T-helper 1 cell treated with Interleukin-12 subunit alpha and Interleukin-12 subunit beta and Interleukin-4 antibody, amounts not matched to agents 30 ng/mL and 1 ng/mL, for 36 hours (primary cell): Measurements from ENCODE around the gene CXCL10. TPM values are rescaled to one million over a fixed set of nuclear protein-coding genes. Genes with fewer than 3 reads are reported as not detected.
"Not testable (repeated sequence)": the region's sequence is repeated elsewhere in the genome, so short reads cannot be mapped to it uniquely, and the experiment has no call there.

Source experiments
- intact Hi-C: fragments of 100-400 bp; cut with micrococcal nuclease; formaldehyde crosslinking; loops from one replicate; pipeline ENCODE4 v1.15.1; 2024
- total RNA-seq: library from RNA; stranded (reverse); gene quantifications from 2 replicates; pipeline ENCODE4 v1.2.3, GENCODE V29; 2022

Gene CXCL10
- total RNA-seq = 9.8 and 10.5 TPM in 2 replicates

- intact Hi-C loops = loop anchor here (1.0 to 2.0 kb wide), 2 partner anchors 11 to 33 kb away; partner anchors contain the start of gene SDAD1
These were observed at the start of gene CXCL10 for GRCh38 chr4:76023389-76023788. Gene CXCL10, minus strand, starts transcription at chr4:76023497. Its CDS starts 66 bp downstream, at chr4:76023431.

GRCh38 chr4:76072760-76073159 lies 49.5 kb upstream of the CXCL10 start:
- intact Hi-C loops = no loop called here

- intact Hi-C loops = loop anchor here (1.0 kb wide), 4 partner anchors 72 to 172 kb away; no protein-coding TSS in a partner anchor
These were observed 44.5 kb upstream of the CXCL10 start for GRCh38 chr4:76067652-76068286.

- intact Hi-C loops = no loop called here
These were observed 43.2 kb upstream of the CXCL10 start for GRCh38 chr4:76066546-76066945.

GRCh38 chr4:76061982-76062381 lies 38.7 kb upstream of the CXCL10 start:
- intact Hi-C loops = no loop called here

- intact Hi-C loops = no loop called here
These were observed 38.1 kb upstream of the CXCL10 start for GRCh38 chr4:76061421-76061820.

- intact Hi-C loops = no loop called here
These were observed 37.2 kb upstream of the CXCL10 start for GRCh38 chr4:76060506-76060905.

GRCh38 chr4:76059750-76060149 lies 36.5 kb upstream of the CXCL10 start:
- intact Hi-C loops = loop anchor here (2.0 to 10.0 kb wide), 3 partner anchors 17 to 545 kb away; partner anchors contain the start of genes RCHY1 and THAP6

GRCh38 chr4:76058888-76059426 lies 35.7 kb upstream of the CXCL10 start:
- intact Hi-C loops = loop anchor here (2.0 to 10.0 kb wide), 3 partner anchors 16 to 544 kb away; partner anchors contain the start of genes RCHY1 and THAP6

- intact Hi-C loops = loop anchor here (2.0 to 10.0 kb wide), 3 partner anchors 16 to 544 kb away; partner anchors contain the start of genes RCHY1 and THAP6
These were observed 35.0 kb upstream of the CXCL10 start for GRCh38 chr4:76058302-76058701.

GRCh38 chr4:76055421-76055820 lies 32.1 kb upstream of the CXCL10 start:
- intact Hi-C loops = loop anchor here (10.0 kb wide), 1 partner anchor 541 kb away; the partner anchor contains the start of genes RCHY1 and THAP6

- intact Hi-C loops = loop anchor here (10.0 kb wide), 1 partner anchor 540 kb away; the partner anchor contains the start of genes RCHY1 and THAP6
These were observed 31.7 kb upstream of the CXCL10 start for GRCh38 chr4:76055016-76055415.

- intact Hi-C loops = loop anchor here (10.0 kb wide), 1 partner anchor 539 kb away; the partner anchor contains the start of genes RCHY1 and THAP6
These were observed 30.4 kb upstream of the CXCL10 start for GRCh38 chr4:76053730-76054129.

- intact Hi-C loops = loop anchor here (10.0 kb wide), 1 partner anchor 536 kb away; the partner anchor contains the start of genes RCHY1 and THAP6
These were observed 27.3 kb upstream of the CXCL10 start for GRCh38 chr4:76050560-76051050.

- intact Hi-C loops = loop anchor here (10.0 kb wide), 1 partner anchor 535 kb away; the partner anchor contains the start of genes RCHY1 and THAP6
These were observed 26.6 kb upstream of the CXCL10 start for GRCh38 chr4:76049860-76050416.

GRCh38 chr4:76044686-76045085 lies 21.4 kb upstream of the CXCL10 start:
- intact Hi-C loops = not testable (repeated sequence)

- intact Hi-C loops = loop anchor here (2.0 kb wide), 1 partner anchor 15 kb away; no protein-coding TSS in a partner anchor
These were observed 20.0 kb upstream of the CXCL10 start for GRCh38 chr4:76043306-76043705.

- intact Hi-C loops = loop anchor here (2.0 kb wide), 1 partner anchor 16 kb away; no protein-coding TSS in a partner anchor
These were observed 19.1 kb upstream of the CXCL10 start for GRCh38 chr4:76042241-76042998.

GRCh38 chr4:76036855-76037254 lies 13.6 kb upstream of the CXCL10 start:
- intact Hi-C loops = no loop called here

- intact Hi-C loops = no loop called here
These were observed 12.6 kb upstream of the CXCL10 start, which contains the start of gene CXCL11 for GRCh38 chr4:76035799-76036380. Gene CXCL11, minus strand, starts transcription at chr4:76036070. Its CDS starts 83 bp downstream, at chr4:76035987.
